Erythroblast (primary cell): ENCODE measurements around the gene LRRC49.

Source experiments
- DNase-seq, 2 experiments: peaks; one replicate each; lab custom pipeline; 2025; lab: John Stamatoyannopoulos, UW
- GATA1 ChIP-seq: IDR thresholded peaks from 2 replicates; pipeline ENCODE4 v1.6.1; 2011; ENCODE audit warnings: low read depth, mild to moderate bottlenecking, control low read depth, low read length, moderate library complexity
- POLR2A ChIP-seq: IDR thresholded peaks from 2 replicates; pipeline ENCODE4 v1.6.1; 2011; ENCODE audit warnings: mild to moderate bottlenecking, low read length

Gene LRRC49

GRCh38 chr15:71080166-71080565 is 187.5 kb downstream of the LRRC49 start:
- TF ChIP-seq GATA1 = no peak
- TF ChIP-seq POLR2A = no peak
- no peak for DNase-seq

- no peak for TF ChIP-seq POLR2A
- no peak for TF ChIP-seq GATA1
These were observed 188.1 kb downstream of the LRRC49 start for GRCh38 chr15:71080705-71081104.

DNA sequence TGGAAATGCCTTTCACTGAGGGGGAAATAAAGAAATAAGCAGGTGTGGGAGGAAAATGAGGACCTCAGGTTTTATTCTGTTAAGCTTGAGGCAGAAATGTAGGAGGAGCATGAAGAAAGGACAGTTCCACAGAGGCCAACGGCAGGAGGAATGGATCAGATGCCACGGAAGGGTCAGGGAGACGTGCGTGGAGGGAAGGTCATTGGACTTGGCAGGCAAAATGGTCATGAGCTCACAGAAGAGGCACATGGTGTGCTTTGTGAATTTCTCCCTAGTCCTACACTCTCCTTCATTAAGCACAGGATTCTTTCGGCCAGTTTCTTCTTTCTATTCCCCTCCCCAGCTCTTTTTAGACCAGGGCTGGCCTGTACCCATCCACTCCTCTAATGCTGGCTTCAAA is 190.2 kb downstream of the LRRC49 start:
- DNase-seq = no peak
- TF ChIP-seq GATA1 = no peak
- no peak for TF ChIP-seq POLR2A

More at GRCh38 chr15:71080705-71081104, 188.1 kb downstream of the LRRC49 start:
- no peak for DNase-seq

- no peak for TF ChIP-seq POLR2A
- no peak for DNase-seq
These were observed 190.7 kb downstream of the LRRC49 start for GRCh38 chr15:71083349-71083748.

GRCh38 chr15:71084264-71084663 is 191.6 kb downstream of the LRRC49 start:
- no peak for TF ChIP-seq GATA1
- TF ChIP-seq POLR2A = no peak
- no peak for DNase-seq

GRCh38 chr15:71085809-71086208 is 193.2 kb downstream of the LRRC49 start:
- TF ChIP-seq POLR2A (no peak), GATA1 (no peak)
- DNase-seq = no peak

DNA sequence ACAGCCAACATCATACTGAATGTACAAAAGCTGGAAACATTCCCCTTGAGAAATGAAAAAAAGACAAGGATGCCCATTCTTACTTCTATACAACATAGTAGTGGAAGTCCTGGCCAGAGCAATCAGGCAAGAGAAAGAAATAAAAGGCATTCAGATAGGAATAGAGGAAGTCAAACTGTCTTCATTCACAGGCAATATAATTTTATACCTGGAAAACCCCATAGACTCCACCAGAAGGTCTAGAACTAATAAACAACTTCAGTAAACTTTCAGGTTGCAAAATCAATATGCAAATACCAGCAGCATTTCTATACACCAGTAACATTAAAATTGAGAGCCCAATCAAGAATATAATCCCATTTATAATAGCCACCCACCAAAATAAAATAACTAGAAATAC is 195.5 kb downstream of the LRRC49 start:
- TF ChIP-seq GATA1 = no peak
- DNase-seq = no peak

GRCh38 chr15:71088683-71089082 is 196.1 kb downstream of the LRRC49 start:
- no peak for DNase-seq
- no peak for TF ChIP-seq GATA1
- no peak for TF ChIP-seq POLR2A

DNA sequence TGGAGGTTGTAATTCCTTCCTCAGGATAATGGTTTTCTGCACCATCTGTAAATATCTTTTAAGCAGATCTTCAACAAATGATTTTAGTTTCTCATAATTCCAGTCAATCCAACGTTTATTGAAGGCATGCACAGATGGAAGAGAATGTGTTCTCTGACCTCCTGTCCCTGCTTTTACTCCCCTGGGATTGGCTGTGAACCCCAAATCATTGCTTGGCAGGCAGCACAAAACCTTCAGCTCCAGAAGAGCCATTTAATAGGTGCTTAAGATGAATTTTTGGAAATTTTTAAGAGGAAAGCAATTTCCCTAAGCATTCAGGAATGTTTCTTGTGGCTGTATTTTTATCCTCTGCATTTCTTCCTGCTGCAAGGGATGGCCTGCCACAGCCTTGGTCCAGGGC is 197.2 kb downstream of the LRRC49 start:
- TF ChIP-seq POLR2A = no peak
- DNase-seq = no peak

DNA sequence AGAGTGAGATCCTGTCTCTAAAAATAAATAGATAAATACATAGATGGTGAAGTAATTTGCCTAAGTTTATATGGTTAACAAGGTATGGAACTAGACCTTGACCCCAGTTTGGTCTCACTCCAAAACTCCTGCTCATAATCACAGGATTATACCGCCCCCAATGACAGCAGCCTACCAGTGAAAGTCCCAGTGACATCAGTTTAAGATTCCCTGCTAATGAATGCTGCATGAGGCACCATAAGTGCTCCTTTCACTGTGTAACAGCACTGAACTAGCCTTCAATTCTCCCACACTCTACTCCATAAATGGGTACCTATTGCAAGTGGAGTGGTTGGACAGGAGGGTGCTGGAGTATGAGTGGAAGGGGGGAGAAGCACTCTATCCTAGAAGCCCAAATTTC is 199.0 kb downstream of the LRRC49 start:
- no peak for TF ChIP-seq GATA1
- no peak for TF ChIP-seq POLR2A
- DNase-seq = no peak

- no peak for DNase-seq
- TF ChIP-seq GATA1 (no peak), POLR2A (no peak)
These were observed 199.5 kb downstream of the LRRC49 start for GRCh38 chr15:71092056-71092600.

GRCh38 chr15:71093054-71094024 is 200.7 kb downstream of the LRRC49 start:
- DNase-seq = no peak

DNA sequence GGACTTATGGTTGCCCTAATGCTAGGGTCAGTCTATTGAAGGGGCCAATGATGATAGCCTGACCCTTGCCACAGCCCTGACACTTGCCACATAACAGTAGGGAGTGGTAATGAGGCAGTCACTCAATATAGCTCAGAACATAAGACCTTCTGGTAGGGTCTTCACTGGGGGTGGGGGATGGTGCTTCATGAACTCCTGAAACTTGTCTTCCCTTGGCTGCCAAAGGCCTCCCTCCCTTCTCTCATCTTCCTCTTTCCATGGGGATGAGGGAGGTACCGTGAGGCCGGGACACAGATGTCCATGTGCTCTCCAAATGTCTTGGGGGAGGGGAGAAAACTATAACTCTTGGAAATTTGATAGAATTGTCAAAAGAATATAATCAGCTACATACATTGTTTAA is 201.5 kb downstream of the LRRC49 start:
- no peak for DNase-seq
- TF ChIP-seq POLR2A (no peak), GATA1 (no peak)

More at GRCh38 chr15:71093054-71094024, 200.7 kb downstream of the LRRC49 start:
- no peak for TF ChIP-seq POLR2A
- TF ChIP-seq GATA1 = no peak

DNA sequence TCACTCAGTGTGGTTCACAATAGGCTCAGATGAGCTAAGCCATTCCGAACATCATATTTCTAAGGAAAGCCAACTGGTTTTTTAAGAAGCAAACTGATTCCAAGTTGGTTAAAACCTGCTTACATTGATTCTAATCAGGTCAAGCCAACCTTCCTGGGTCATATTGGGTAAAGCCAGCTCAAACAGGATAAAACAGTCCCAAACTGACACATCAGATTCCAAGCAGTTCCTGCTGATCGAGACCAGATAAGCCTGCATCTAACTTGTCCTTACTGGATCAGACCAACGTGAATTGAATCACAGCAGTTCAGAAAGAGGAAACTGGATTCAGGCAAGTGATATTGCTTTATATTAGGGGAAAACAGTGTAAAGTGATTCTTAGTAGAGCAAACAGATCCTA is 204.1 kb downstream of the LRRC49 start:
- no peak for TF ChIP-seq GATA1
- TF ChIP-seq POLR2A = no peak

More for the DNA sequence above, 204.1 kb downstream of the LRRC49 start:
- DNase-seq = no peak
